Colonic mucosa (tissue), 4 donors: ENCODE results near the gene SWAP70. TPM values are rescaled to one million over a fixed set of nuclear protein-coding genes. Genes with fewer than 3 reads are reported as not detected.

Experiments
- DNase-seq: peaks from one replicate; pipeline ENCODE4 v3.0.0-alpha.2; 2020
- H3K27ac ChIP-seq: fragments of 200-600 bp; one replicate; pipeline ENCODE4 v1.8.0; 2021
- H3K27me3 ChIP-seq: fragments of 200-600 bp; one replicate; pipeline ENCODE4 v1.8.0; 2021
- H3K36me3 ChIP-seq: fragments of 200-600 bp; one replicate; pipeline ENCODE4 v1.8.0; 2021
- H3K4me1 ChIP-seq: fragments of 200-600 bp; one replicate; pipeline ENCODE4 v1.8.0; 2021; ENCODE audit warnings: mild to moderate bottlenecking
- H3K4me3 ChIP-seq: fragments of 200-600 bp; one replicate; pipeline ENCODE4 v1.8.0; 2021
- H3K9ac ChIP-seq, 2 donors: one replicate each; pipeline ENCODE4 v1.7.0; 2013; ENCODE audit warnings: control low read depth in 2 of 2, low read depth in 2 of 2, low read length in 2 of 2
- H3K9me3 ChIP-seq: fragments of 200-600 bp; one replicate; pipeline ENCODE4 v1.8.0; 2021
- CTCF ChIP-seq: fragments of 200-600 bp; IDR thresholded peaks from one replicate; pipeline ENCODE4 v1.8.0; 2022; ENCODE audit warnings: antibody characterized with exemption, mild to moderate bottlenecking
- intact Hi-C: fragments of 100-400 bp; cut with DNase I; formaldehyde crosslinking; loops from one replicate; pipeline ENCODE4 v1.14.1; 2022
- total RNA-seq, 2 donors: library from RNA; stranded (reverse); fragmentation: NEBNext Ultra II Directional in 1 of 2; extraction: Animal tissue kit (Norgen Biotek cat#: 25700) in 1 of 2; gene quantifications; one replicate each; pipeline ENCODE4 v1.2.1, GENCODE V29; 2021
- donor health status: healthy.
- donor health status: DM: no; HTN: no; CAD: no.
- donor health status: DM: no; HTN: no; CAD: no.

SWAP70 gene
- total RNA-seq, 2 donors from 2014 or later, result 13.1 to 21.2 TPM

- intact Hi-C loops, result no loop called here
- Histone ChIP-seq H3K9me3 (no peaks in the 10 kb centered on the region), H3K27ac (no peak overlapping the region), H3K4me1 (no peaks in the 10 kb centered on the region), H3K36me3 (no peaks in the 10 kb centered on the region), H3K4me3 (no peak overlapping the region), H3K9ac (no peak overlapping the region), H3K27me3 (no peaks in the 10 kb centered on the region)
- no peak for DNase-seq
- no peak for TF ChIP-seq CTCF
Observed at GRCh38 chr11:9681583-9682372, 17.9 kb downstream of the SWAP70 start.

- H3K4me3 ChIP-seq, result no peak overlapping the region
- DNase-seq, result no peak
- no peaks in the 10 kb centered on the region for H3K4me1 ChIP-seq
- intact Hi-C loops, result no loop called here
- no peaks in the 10 kb centered on the region for H3K36me3 ChIP-seq
- TF ChIP-seq CTCF, result no peak
- no peaks in the 10 kb centered on the region for H3K27me3 ChIP-seq
- peak overlapping the region; percentile 3 for H3K27ac ChIP-seq
- H3K9me3 ChIP-seq, result no peaks in the 10 kb centered on the region
- H3K9ac ChIP-seq, result no peak overlapping the region
Observed at GRCh38 chr11:9687711-9688477, 24.0 kb downstream of the SWAP70 start.

- Histone ChIP-seq H3K4me1 (no peaks in the 10 kb centered on the region), H3K36me3 (no peaks in the 10 kb centered on the region), H3K9me3 (no peaks in the 10 kb centered on the region), H3K9ac (peak overlapping the region in 1 of 2 donors; percentile 34), H3K27me3 (no peaks in the 10 kb centered on the region), H3K27ac (peak overlapping the region; percentile 15), H3K4me3 (no peak overlapping the region)
- TF ChIP-seq CTCF, result no peak
- DNase-seq, result no peak
- intact Hi-C loops, result no loop called here
Observed at GRCh38 chr11:9688716-9689511, 25.0 kb downstream of the SWAP70 start.

- Histone ChIP-seq H3K27me3 (no peaks in the 10 kb centered on the region), H3K27ac (peak overlapping the region; percentile 15), H3K36me3 (no peaks in the 10 kb centered on the region), H3K4me1 (no peaks in the 10 kb centered on the region), H3K4me3 (no peak overlapping the region), H3K9ac (no peak overlapping the region), H3K9me3 (no peaks in the 10 kb centered on the region)
- DNase-seq, result no peak
- no peak for TF ChIP-seq CTCF
- intact Hi-C loops, result no loop called here
Observed at GRCh38 chr11:9689721-9690120, 25.8 kb downstream of the SWAP70 start.

- Histone ChIP-seq H3K36me3 (no peaks in the 10 kb centered on the region), H3K4me3 (no peak overlapping the region), H3K9me3 (no peaks in the 10 kb centered on the region), H3K27me3 (no peaks in the 10 kb centered on the region), H3K4me1 (no peaks in the 10 kb centered on the region), H3K9ac (no peak overlapping the region), H3K27ac (peak overlapping the region; percentile 6)
- intact Hi-C loops, result no loop called here
- TF ChIP-seq CTCF, result no peak
- DNase-seq, result no peak
Observed at GRCh38 chr11:9691865-9692264, 28.0 kb downstream of the SWAP70 start.
